Heart right ventricle (tissue), 16 donors: Measurements from ENCODE around the gene DCTN1. TPM values are rescaled to one million over a fixed set of nuclear protein-coding genes. Genes with fewer than 3 reads are reported as not detected.

ENCODE experiments used
- ATAC-seq, 8 donors: fragments of 200-7000 bp; cut with Tn5 transposase; one replicate each; pipeline ENCODE4 v1.9.1; 2020; ENCODE audit warnings: mild to moderate bottlenecking in 8 of 8, moderate library complexity in 8 of 8, moderate number of reproducible peaks in 1 of 8
- DNase-seq, 2 donors: peaks; one replicate each; pipeline ENCODE4 v3.0.0-alpha.2; 2020
- H3K27ac ChIP-seq, 10 donors: fragments of 200-600 bp; sonication (generic) in 2 of 10; one replicate each; pipeline versions ENCODE4 v1.5.0 to v1.8.0; 2020 to 2022; ENCODE audit warnings: mild to moderate bottlenecking in 3 of 10
- H3K27me3 ChIP-seq, 7 donors: fragments of 200-600 bp; one replicate each; pipeline ENCODE4 v1.8.0; 2021 to 2022; ENCODE audit warnings: mild to moderate bottlenecking in 2 of 7
- H3K36me3 ChIP-seq, 9 donors: fragments of 200-600 bp; sonication (generic) in 1 of 9; one replicate each; pipeline versions ENCODE4 v1.5.0 to v1.8.0; 2020 to 2022; ENCODE audit warnings: mild to moderate bottlenecking in 2 of 9
- H3K4me1 ChIP-seq, 9 donors: fragments of 200-600 bp; sonication (generic) in 1 of 9; one replicate each; pipeline versions ENCODE4 v1.5.0 to v1.8.0; 2020 to 2022; ENCODE audit warnings: mild to moderate bottlenecking in 4 of 9
- H3K4me3 ChIP-seq, 10 donors: fragments of 200-600 bp; sonication (generic) in 2 of 10; one replicate each; pipeline versions ENCODE4 v1.5.0 to v1.8.0; 2020 to 2022; ENCODE audit warnings: mild to moderate bottlenecking in 7 of 10, moderate library complexity in 2 of 10
- H3K9me3 ChIP-seq, 11 donors: fragments of 200-600 bp in 10 of 11; sonication (generic) in 2 of 11; one replicate each; pipeline versions ENCODE4 v1.5.0 to v1.8.0; 2013 to 2022; ENCODE audit warnings: mild to moderate bottlenecking in 2 of 11, control low read depth in 1 of 11, moderate library complexity in 1 of 11
- WGBS, 2 donors: extraction: QIAGEN DNeasy Blood & Tissue Kit; methylation state at CpG; one replicate each; pipeline ENCODE4 v1.1.7; 2013; ENCODE audit warnings: inconsistent platforms in 1 of 2; 5-methylcytosine and 5-hydroxymethylcytosine counted together
- intact Hi-C, 10 donors: fragments of 100-400 bp; cut with DNase I; formaldehyde crosslinking; loops; one replicate each; pipeline versions ENCODE4 v1.11.1 to v1.14.2; 2022
- polyA plus RNA-seq, 2 donors: library from polyadenylated mRNA; stranded (reverse); fragments of 200-250 nt; gene quantifications; one replicate each; pipeline ENCODE4 v1.2.3, GENCODE V29; 2013
- total RNA-seq, 10 donors: library from RNA; stranded (reverse); fragmentation: NEBNext Ultra II Directional in 3 of 10; extraction: Animal tissue kit (Norgen Biotek cat#: 25700) in 3 of 10; gene quantifications; one replicate each; pipeline versions ENCODE4 v1.2.1 to v1.2.4, GENCODE V29; 2021 to 2023
- TF ChIP-seq, protein P1 (sequence below), 9 donors: fragments of 200-600 bp; sonication (generic) in 2 of 9; IDR thresholded peaks; one replicate each; pipeline versions ENCODE4 v1.5.0 to v1.8.0; 2021 to 2022; ENCODE audit warnings: antibody characterized with exemption in 9 of 9, mild to moderate bottlenecking in 5 of 9, moderate library complexity in 1 of 9
- donor health status: Arrhythmogenic right ventricular cardiomyopathy.
- donor health status: ischemic (EF 13 %, LVEDD 7.1; RV severe dilation, severe dysfunction).
- donor health status: healthy with polysubstance abuse.
- donor health status: DM: no; HTN: yes; CAD: no.
- donor health status: DM: no; HTN: no; CAD: no.
- donor health status: ischemic (EF 25% LVEDD 6.9; RV normal size, moderate dysfunction).
- donor health status: ischemic (EF 25% LVEDD 5.7; RV mildly dilated, moderate dysfunction).
- donor health status: healthy.
- donor health status: DM: yes; HTN: yes; CAD: no.
- donor health status: Ischemic cardiomyopathy.
- donor health status: ischemic (EF 35%, LVEDD 5.7; RV mildly dilated, moderate dysfunction).
- donor health status: nonischemic (EF 11% LVEDD 7.7; RV severe dilation, severe dysfunction).
- donor health status: DM: yes; HTN: yes; CAD: no.
- donor health status: PGD.
- donor health status: ischemic (EF 29% LVEDD 5.4; RV normal size, mild dysfunction).
- donor health status: nonischemic (EF 23%, LVEDD 6.1; RV moderate dilation, normal function).

The DCTN1 gene
- total and polyA plus RNA-seq, 12 donors: 123 to 285 (median 183) TPM

DNA sequence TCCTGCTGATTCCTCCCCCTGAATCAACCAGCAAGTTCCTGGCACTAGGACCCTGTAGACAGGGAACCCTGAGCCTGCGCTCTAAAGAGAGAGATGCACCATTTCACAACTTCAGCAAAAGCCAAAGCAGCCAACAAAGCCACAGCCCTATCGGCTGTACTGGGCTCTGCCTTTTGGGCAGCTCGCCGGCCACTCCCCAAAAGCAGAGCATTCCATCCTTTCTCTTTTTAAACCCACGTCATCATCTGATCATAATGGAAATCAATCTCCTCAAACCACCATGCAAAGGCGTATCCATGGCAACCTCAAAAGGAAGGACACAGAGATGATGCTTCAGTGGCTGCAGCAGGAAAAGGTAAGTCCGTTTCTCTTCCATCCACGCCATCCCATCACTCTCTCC lies 5.3 kb upstream of the DCTN1 start:
- peak in 1 of 8 donors; percentile 43 for ATAC-seq
- no peak for DNase-seq
- intact Hi-C loops: no loop called here
- TF ChIP-seq, protein P1, sequence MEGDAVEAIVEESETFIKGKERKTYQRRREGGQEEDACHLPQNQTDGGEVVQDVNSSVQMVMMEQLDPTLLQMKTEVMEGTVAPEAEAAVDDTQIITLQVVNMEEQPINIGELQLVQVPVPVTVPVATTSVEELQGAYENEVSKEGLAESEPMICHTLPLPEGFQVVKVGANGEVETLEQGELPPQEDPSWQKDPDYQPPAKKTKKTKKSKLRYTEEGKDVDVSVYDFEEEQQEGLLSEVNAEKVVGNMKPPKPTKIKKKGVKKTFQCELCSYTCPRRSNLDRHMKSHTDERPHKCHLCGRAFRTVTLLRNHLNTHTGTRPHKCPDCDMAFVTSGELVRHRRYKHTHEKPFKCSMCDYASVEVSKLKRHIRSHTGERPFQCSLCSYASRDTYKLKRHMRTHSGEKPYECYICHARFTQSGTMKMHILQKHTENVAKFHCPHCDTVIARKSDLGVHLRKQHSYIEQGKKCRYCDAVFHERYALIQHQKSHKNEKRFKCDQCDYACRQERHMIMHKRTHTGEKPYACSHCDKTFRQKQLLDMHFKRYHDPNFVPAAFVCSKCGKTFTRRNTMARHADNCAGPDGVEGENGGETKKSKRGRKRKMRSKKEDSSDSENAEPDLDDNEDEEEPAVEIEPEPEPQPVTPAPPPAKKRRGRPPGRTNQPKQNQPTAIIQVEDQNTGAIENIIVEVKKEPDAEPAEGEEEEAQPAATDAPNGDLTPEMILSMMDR (IDR thresholded peaks at IDR 0.05): no peak
- Histone ChIP-seq H3K9me3 (no peaks in the 10 kb centered on the region), H3K4me3 (no peak overlapping the region), H3K27me3 (no peaks in the 10 kb centered on the region), H3K27ac (peak overlapping the region in 3 of 10 donors; percentile 13 to 70 (median 57)), H3K36me3 (peaks cover 0 to 24% (median 0%) of the 10 kb centered on the region in 9 donors), H3K4me1 (peaks cover 12 to 100% (median 89%) of the 10 kb centered on the region in 9 donors)
- 80 to 84% methylated on average over 8 of the region's 8 CpGs for WGBS, 2 donors

DNA sequence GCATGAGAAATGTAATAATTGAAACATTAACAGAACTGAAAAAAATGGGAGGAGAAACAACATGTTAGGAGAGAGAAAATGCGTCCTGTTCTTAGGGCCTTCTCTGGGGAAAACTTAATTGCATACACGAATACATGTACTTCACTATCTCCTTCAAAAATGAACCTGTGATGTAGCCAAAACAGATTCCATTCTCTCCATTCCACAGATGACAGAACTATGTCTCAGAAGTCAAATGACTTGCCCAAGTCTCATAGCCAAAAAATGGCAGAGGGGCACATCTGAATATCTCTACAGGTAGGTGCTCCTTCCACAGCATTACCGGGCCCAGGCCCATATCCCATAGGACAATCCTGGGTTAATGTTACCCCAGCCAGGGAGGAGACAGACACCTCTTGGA lies 3.9 kb upstream of the DCTN1 start:
- peak overlapping the region in 5 of 10 donors; percentile 42 to 70 (median 57) for H3K27ac ChIP-seq
- TF ChIP-seq, protein P1 (IDR thresholded peaks at IDR 0.05): no peak
- H3K27me3 ChIP-seq: no peaks in the 10 kb centered on the region
- WGBS, 2 donors: 56 to 59% methylated on average over 3 of the region's 3 CpGs
- H3K4me1 ChIP-seq: peaks cover 14 to 100% (median 89%) of the 10 kb centered on the region in 9 donors
- H3K9me3 ChIP-seq: no peaks in the 10 kb centered on the region
- H3K36me3 ChIP-seq: peaks cover 0 to 24% (median 0%) of the 10 kb centered on the region in 9 donors
- DNase-seq: no peak
- no peak overlapping the region for H3K4me3 ChIP-seq
- intact Hi-C loops: no loop called here
- ATAC-seq: no peak

DNA sequence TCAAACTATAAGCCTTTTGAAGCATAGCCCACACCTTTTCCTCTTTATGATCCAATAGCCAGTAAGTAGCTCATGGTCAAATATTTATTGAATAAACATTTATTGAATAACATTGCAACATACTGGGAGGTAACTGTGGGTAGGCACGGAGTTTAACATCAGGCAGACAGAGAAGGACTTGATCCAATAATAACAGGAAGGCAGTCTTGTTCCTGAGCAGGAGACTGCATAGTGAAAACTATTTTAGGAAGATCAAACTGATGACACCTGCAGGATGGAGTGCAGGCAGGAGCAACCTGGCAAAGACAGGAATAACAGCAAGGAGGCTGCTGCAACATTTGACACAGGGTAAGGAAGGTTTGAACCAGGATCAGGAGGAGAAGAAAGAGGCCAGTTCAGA lies 3.1 kb upstream of the DCTN1 start:
- ATAC-seq (peak in 4 of 8 donors; percentile 14 to 40 (median 23)), DNase-seq (no peak)
- no peaks in the 10 kb centered on the region for H3K9me3 ChIP-seq
- no peak overlapping the region for H3K4me3 ChIP-seq
- H3K4me1 ChIP-seq: peaks cover 14 to 100% (median 88%) of the 10 kb centered on the region in 9 donors
- intact Hi-C loops: no loop called here
- H3K27ac ChIP-seq: peak overlapping the region in 7 of 10 donors; percentile 16 to 70 (median 46)
- peaks cover 0 to 24% (median 0%) of the 10 kb centered on the region in 9 donors for H3K36me3 ChIP-seq
- 5 to 9% methylated on average over 1 of the region's 1 CpG for WGBS, 2 donors
- TF ChIP-seq, protein P1 (IDR thresholded peaks at IDR 0.05): no peak
- no peaks in the 10 kb centered on the region for H3K27me3 ChIP-seq

DNA sequence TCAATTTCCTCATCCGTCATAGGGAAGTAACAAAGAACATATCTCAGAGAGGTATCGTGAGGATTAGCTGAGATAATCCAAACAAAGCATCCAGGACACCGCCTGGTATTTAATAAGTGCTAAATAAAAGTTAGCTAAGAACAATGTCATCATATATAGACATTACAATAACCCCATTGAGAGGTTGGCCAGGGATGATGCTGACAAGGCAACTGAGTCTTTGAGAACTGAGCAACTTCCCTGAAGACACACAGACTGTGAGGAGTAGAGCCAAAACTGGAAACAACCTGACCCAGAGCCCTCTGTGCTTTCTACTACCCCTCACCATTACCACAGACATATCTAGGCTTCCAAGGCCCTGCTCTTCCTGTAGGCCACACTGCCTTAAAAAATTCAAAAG lies 1.6 kb upstream of the DCTN1 start:
- WGBS, 2 donors: 93 to 94% methylated on average over 3 of the region's 3 CpGs
- ATAC-seq: no peak
- H3K27me3 ChIP-seq: no peaks in the 10 kb centered on the region
- intact Hi-C loops: no loop called here
- peaks cover 14 to 90% (median 75%) of the 10 kb centered on the region in 9 donors for H3K4me1 ChIP-seq
- TF ChIP-seq, protein P1 (IDR thresholded peaks at IDR 0.05): no peak
- peak overlapping the region in 5 of 10 donors; percentile 26 to 70 (median 35) for H3K27ac ChIP-seq
- H3K4me3 ChIP-seq: no peak overlapping the region
- no peak for DNase-seq
- no peaks in the 10 kb centered on the region for H3K9me3 ChIP-seq
- peaks cover 0 to 39% (median 14%) of the 10 kb centered on the region in 9 donors for H3K36me3 ChIP-seq
